Lower leg skin (tissue), 3 donors: ENCODE measurements around the gene ZC3H8.

Experiments used
- CTCF ChIP-seq, 3 donors: fragments of 450-650 bp; IDR thresholded peaks; one replicate each; pipeline ENCODE4 v1.5.1; 2016; ENCODE audit warnings: antibody characterized with exemption in 3 of 3, mild to moderate bottlenecking in 3 of 3, moderate library complexity in 2 of 3
- POLR2A ChIP-seq, 2 donors: fragments of 450-650 bp; IDR thresholded peaks; one replicate each; pipeline ENCODE4 v1.6.1; 2016 to 2017; ENCODE audit warnings: antibody characterized with exemption in 2 of 2, mild to moderate bottlenecking in 1 of 2, moderate library complexity in 1 of 2

- TF ChIP-seq CTCF (IDR thresholded peaks at IDR 0.05) (no peak), POLR2A (IDR thresholded peaks at IDR 0.05) (no peak)
Measured at GRCh38 chr2:112295407-112296078, 40.7 kb upstream of the ZC3H8 start.
